PC-9 (cell line): Measurements from ENCODE around the gene CST5.

Experiments
- EZH2 ChIP-seq: fragments of 200-600 bp; sonication (generic); IDR thresholded peaks from 2 replicates; pipeline ENCODE4 v1.8.0; 2017; ENCODE audit warnings: antibody characterized with exemption, low read depth
- TF ChIP-seq, protein P1 (sequence below): fragments of 200-600 bp; sonication (generic); conservative IDR thresholded peaks from 2 replicates; pipeline ENCODE4 v1.6.1; 2017; ENCODE audit warnings: mixed run types, antibody characterized with exemption, mild to moderate bottlenecking, moderate library complexity

DNA sequence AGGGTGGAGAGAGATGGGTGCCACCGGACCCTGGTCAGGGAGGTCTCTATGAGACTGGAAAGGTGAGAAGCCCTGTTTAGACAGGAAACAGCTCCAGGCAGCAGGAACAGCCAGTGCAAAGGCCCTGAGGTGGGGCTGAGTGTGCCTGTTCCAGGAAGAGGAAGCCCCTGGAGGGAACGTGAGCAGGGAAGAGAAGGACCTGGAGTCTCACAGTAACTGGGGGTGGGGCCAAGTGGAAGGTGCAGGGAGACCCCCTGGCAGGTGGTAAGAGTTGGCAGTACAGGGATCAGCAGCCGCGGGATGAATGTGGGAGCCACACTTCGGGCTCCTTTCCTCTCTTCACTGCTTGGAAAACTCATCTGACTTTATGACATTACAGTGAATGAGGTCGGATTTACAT lies 43.8 kb upstream of the CST5 start:
- TF ChIP-seq, protein P1, sequence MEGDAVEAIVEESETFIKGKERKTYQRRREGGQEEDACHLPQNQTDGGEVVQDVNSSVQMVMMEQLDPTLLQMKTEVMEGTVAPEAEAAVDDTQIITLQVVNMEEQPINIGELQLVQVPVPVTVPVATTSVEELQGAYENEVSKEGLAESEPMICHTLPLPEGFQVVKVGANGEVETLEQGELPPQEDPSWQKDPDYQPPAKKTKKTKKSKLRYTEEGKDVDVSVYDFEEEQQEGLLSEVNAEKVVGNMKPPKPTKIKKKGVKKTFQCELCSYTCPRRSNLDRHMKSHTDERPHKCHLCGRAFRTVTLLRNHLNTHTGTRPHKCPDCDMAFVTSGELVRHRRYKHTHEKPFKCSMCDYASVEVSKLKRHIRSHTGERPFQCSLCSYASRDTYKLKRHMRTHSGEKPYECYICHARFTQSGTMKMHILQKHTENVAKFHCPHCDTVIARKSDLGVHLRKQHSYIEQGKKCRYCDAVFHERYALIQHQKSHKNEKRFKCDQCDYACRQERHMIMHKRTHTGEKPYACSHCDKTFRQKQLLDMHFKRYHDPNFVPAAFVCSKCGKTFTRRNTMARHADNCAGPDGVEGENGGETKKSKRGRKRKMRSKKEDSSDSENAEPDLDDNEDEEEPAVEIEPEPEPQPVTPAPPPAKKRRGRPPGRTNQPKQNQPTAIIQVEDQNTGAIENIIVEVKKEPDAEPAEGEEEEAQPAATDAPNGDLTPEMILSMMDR = no peak
- no peak for TF ChIP-seq EZH2
